Left ventricle myocardium inferior (tissue), 1 donor: Measurements from ENCODE around the gene DEFB127. TPM values are rescaled to one million over a fixed set of nuclear protein-coding genes. Genes with fewer than 3 reads are reported as not detected.
"Not testable (repeated sequence)": the region's sequence is repeated elsewhere in the genome, so short reads cannot be mapped to it uniquely, and the experiment has no call there.

Source experiments
- DNase-seq: peaks from one replicate; pipeline ENCODE4 v3.0.0-alpha.2; 2020
- H3K27ac ChIP-seq: fragments of 200-600 bp; replicated peaks from 2 replicates; pipeline ENCODE4 v1.8.0; 2021
- H3K27me3 ChIP-seq: fragments of 200-600 bp; 2 replicates; pipeline ENCODE4 v1.8.0; 2021; ENCODE audit warnings: low read depth
- H3K36me3 ChIP-seq: fragments of 200-600 bp; 2 replicates; pipeline ENCODE4 v1.8.0; 2021
- H3K4me1 ChIP-seq: fragments of 200-600 bp; 2 replicates; pipeline ENCODE4 v1.8.0; 2021
- H3K4me3 ChIP-seq: fragments of 200-600 bp; 2 replicates; pipeline ENCODE4 v1.8.0; 2021; ENCODE audit warnings: mild to moderate bottlenecking, moderate library complexity
- H3K9me3 ChIP-seq: fragments of 200-600 bp; replicated peaks from 2 replicates; pipeline ENCODE4 v1.8.0; 2021
- intact Hi-C: fragments of 100-400 bp; cut with micrococcal nuclease; formaldehyde crosslinking; loops from one replicate; pipeline ENCODE4 v1.11.0; 2022
- total RNA-seq: library from RNA; stranded (reverse); fragmentation: NEBNext Ultra II Directional; extraction: Animal tissue kit (Norgen Biotek cat#: 25700); gene quantifications from one replicate; pipeline ENCODE4 v1.2.1, GENCODE V29; 2021
- TF ChIP-seq, protein P1 (sequence below): fragments of 200-600 bp; IDR thresholded peaks from 2 replicates; pipeline ENCODE4 v1.8.0; 2021; ENCODE audit warnings: antibody characterized with exemption, mild to moderate bottlenecking, borderline replicate concordance
- donor health status: DM: no; HTN: yes; CAD: no; lungs with severe emphysema.

DEFB127 gene
- total RNA-seq, 1 donor from 2014 or later, result not detected

DNA sequence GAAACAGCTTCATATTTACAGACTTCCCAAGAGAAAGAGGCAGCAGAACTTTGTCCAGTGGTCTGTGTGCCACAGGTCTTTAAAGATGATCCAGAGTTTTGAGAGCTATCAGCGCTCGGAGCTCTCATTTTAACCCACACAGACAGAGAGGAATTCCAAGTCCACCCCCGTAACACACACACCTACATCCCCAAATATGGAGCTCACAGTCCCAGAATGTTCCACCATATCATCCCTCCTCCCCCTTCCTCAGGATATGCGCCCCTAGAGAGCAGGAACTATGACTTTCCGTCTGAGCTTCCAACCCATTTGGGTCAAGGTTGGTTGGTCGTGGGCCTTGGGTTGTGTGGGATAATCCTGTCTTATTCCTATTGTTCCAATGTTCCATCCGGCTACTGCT lies 32.4 kb downstream of the DEFB127 start, which contains the start of gene DEFB128:
DEFB128 (minus strand) TSS at position 101 of the 400 bp plus-strand sequence; CDS start at position 13, 88 bp downstream.
- no peaks in the 10 kb centered on the region for H3K4me1 ChIP-seq
- H3K4me3 ChIP-seq, result no peak within 1 kb of the TSS
- peaks cover 29% of the 10 kb centered on the region for H3K27me3 ChIP-seq

DNA sequence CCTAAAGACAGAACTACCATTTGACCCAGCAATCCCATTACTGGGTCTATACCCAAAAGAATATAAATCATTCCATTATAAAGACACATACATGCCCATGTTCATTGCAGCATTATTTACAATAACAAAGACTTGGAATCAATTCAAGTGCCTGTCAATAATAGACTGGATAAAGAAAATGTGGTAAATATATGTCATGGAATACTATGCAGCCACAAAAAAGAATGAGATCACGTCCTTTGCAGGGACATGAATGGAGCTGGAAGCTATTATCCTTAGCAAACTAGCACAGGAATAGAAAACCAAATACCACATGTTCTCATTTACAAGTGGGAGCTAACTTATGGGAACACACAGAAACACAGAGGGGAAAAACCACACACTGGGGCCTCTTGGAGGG lies 41.0 kb downstream of the DEFB127 start:
- Histone ChIP-seq H3K9me3 (peaks cover 8% of the 10 kb centered on the region), H3K4me3 (no peak overlapping the region), H3K36me3 (no peaks in the 10 kb centered on the region), H3K27ac (no peak overlapping the region), H3K27me3 (peaks cover 11% of the 10 kb centered on the region), H3K4me1 (no peaks in the 10 kb centered on the region)
- TF ChIP-seq, protein P1, sequence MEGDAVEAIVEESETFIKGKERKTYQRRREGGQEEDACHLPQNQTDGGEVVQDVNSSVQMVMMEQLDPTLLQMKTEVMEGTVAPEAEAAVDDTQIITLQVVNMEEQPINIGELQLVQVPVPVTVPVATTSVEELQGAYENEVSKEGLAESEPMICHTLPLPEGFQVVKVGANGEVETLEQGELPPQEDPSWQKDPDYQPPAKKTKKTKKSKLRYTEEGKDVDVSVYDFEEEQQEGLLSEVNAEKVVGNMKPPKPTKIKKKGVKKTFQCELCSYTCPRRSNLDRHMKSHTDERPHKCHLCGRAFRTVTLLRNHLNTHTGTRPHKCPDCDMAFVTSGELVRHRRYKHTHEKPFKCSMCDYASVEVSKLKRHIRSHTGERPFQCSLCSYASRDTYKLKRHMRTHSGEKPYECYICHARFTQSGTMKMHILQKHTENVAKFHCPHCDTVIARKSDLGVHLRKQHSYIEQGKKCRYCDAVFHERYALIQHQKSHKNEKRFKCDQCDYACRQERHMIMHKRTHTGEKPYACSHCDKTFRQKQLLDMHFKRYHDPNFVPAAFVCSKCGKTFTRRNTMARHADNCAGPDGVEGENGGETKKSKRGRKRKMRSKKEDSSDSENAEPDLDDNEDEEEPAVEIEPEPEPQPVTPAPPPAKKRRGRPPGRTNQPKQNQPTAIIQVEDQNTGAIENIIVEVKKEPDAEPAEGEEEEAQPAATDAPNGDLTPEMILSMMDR, result no peak
- intact Hi-C loops, result no loop called here
- DNase-seq, result no peak

More for the DNA sequence above, 32.4 kb downstream of the DEFB127 start, which contains the start of gene DEFB128:
- TF ChIP-seq, protein P1, result no peak
- intact Hi-C loops, result no loop called here
- DNase-seq, result no peak
- Histone ChIP-seq H3K36me3 (no peaks in the 10 kb centered on the region), H3K27ac (no peak within 1 kb of the TSS), H3K9me3 (peaks cover 17% of the 10 kb centered on the region)

DNA sequence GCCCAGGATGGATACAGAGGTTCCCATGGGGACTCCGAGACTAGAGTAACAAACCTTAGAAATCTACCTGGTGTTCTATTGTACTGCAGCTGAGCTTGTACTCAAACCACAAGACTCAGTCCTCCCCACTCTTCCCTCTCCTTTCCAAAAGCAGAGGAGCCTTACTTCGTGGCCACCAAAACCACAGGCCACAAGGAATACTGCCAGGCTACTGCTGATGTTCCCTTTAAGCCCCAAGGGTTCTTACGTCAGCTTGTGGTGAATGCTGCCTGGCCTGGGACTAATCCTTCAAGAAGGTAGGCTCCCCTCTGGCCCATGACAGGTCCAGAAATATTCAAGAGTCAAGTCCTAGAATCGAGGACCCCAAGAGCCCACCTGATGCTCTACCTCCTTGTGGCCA lies 42.7 kb downstream of the DEFB127 start:
- no peak overlapping the region for H3K27ac ChIP-seq
- H3K4me3 ChIP-seq, result no peak overlapping the region
- DNase-seq, result no peak
- intact Hi-C loops, result no loop called here
- TF ChIP-seq, protein P1, result no peak
- no peaks in the 10 kb centered on the region for H3K4me1 ChIP-seq
- peaks cover 8% of the 10 kb centered on the region for H3K27me3 ChIP-seq
- H3K9me3 ChIP-seq, result peaks cover 8% of the 10 kb centered on the region
- no peaks in the 10 kb centered on the region for H3K36me3 ChIP-seq

DNA sequence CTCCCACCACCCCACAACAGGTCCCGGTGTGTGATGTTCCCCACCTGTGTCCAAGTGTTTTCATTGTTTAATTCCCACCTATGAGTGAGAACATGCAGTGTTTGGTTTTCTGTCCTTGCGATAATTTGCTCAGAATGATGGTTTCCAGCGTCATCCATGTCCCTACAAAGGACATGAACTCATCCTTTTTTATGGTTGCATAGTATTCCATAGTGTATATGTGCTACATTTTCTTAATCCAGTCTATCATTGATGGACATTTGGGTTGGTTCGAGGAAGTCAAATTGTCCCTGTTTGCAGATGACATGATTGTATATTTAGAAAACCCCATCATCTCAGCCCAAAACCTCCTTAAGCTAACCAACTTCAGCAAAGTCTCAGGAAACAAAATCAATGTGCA lies 46.4 kb downstream of the DEFB127 start:
- H3K4me3 ChIP-seq, H3K27ac ChIP-seq, H3K4me1 ChIP-seq, H3K9me3 ChIP-seq, H3K27me3 ChIP-seq, intact Hi-C loops, DNase-seq, H3K36me3 ChIP-seq: not testable (repeated sequence)

Other genes with a start within 250 kb of the DEFB127 start
- not detected for gene DEFB125, start 69.8 kb upstream of the DEFB127 start, total RNA-seq
- gene DEFB126, start 14.9 kb upstream of the DEFB127 start, total RNA-seq, result not detected
- gene DEFB128, start 32.3 kb downstream of the DEFB127 start, total RNA-seq, result not detected
- not detected for gene DEFB129, start 69.8 kb downstream of the DEFB127 start, total RNA-seq
- not detected for gene DEFB132, start 100.3 kb downstream of the DEFB127 start, total RNA-seq
- 6.6 TPM for gene C20orf96, start 133.3 kb downstream of the DEFB127 start, total RNA-seq
- gene ZCCHC3, start 140.1 kb downstream of the DEFB127 start, total RNA-seq, result 11.8 TPM
- gene SOX12, start 168.1 kb downstream of the DEFB127 start, total RNA-seq, result 12.3 TPM
- gene NRSN2, start 189.7 kb downstream of the DEFB127 start, total RNA-seq, result 17.5 TPM
- gene TRIB3, start 223.3 kb downstream of the DEFB127 start, total RNA-seq, result 0.69 TPM